Activated T-helper 1 cell treated with Interleukin-2 at 50 U/mL for 16 hours (primary cell): Measurements from ENCODE around the gene ZFAND2A.

Experiments
- DNase-seq: peaks from one replicate; pipeline ENCODE4 v3.0.0-alpha.2; 2020; ENCODE audit warnings: low read depth

The ZFAND2A gene

GRCh38 chr7:1106063-1106792 is 53.8 kb downstream of the ZFAND2A start:
- DNase-seq = no peak

DNA sequence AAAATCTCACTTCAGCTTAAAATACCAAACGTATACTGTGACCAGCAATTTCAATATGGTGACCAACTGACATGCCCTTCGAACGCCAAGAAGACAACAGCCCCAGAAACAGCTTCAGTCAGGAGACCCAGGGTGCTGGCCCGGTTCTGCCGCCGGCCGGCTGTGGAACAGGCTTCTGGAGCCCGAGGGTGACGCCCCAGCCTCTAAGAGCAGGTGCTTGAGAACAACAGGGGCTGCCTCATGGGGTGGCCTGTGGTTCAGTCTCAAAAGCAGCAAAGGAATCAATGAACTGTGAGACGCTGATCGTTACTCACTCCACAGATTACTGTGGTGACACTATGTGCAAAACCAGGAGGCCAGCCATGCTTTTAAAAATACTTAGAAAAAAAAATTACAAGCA is 54.8 kb downstream of the ZFAND2A start:
- no peak for DNase-seq

DNA sequence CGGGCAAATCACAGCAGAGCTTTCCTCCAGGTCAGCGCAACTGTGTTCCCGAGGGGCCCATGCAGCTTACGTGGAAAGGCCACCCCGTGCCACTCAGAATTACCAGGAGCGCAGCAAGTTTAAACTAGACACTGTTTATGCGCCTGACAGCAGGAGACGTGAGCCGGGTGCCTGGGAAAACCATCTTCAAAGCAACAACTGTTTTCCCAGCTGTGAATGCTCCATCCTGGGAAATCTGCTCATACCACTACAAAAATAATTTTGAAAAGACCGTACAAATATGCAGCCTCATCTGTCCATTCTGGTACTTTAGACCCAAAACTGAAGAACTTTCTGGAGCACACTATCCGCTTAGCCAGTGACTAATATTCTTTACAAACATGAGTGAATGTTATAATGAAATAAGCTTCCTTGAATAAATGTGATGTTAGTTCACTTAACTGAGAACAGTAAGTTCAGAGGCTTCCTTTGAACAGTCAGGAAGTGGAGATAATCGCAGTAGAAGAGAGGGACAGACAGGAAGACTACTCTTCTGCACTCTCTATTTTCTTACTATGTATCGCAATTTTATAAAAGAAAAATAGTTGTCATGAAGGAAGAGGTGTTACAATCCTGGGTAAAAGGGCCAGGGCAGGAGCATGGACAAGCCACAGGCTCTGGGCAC is 55.3 kb downstream of the ZFAND2A start:
- no peak for DNase-seq

DNA sequence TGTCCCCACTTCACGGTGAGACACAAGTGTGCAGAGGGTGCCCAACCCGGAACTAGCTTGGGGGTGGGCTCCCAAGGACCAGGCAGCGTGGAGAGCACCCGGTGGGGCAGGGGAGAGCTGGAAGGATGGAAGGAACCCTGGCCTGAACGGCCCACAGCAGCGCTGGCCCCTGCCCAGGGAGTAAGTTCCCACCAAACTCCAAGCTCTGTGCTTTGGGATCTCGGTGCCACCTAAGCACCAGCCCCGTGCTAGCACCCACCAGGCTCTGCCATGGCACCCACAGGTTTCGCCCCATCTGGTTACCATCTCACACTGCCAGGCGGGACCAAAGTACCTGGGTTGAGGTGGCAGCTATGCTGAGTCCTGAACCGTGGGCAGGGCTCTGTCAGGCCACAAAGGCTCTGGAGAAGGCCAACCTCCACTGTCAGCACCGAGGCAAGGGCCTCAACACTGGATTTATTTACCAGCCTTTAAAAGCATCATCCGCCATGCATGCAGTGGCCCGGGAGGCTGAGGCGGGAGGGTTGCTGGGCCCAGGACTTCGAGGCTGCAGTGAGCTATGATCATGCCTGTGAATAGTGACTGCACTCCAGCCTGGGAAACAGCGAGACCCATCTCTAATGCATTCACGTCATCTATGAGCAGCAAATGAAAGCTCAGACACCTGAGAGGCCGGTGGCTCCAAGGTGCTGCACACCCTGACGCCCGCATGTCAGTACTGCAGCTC is 56.0 kb downstream of the ZFAND2A start:
- DNase-seq = no peak

- DNase-seq = no peak
Observed at GRCh38 chr7:1103009-1103788, 56.8 kb downstream of the ZFAND2A start.
